ENCODE measurements around the gene GATA3.

The GATA3 gene

GRCh38 chr10:8114741-8115617 is 60.5 kb downstream of the GATA3 start:
- H3K27ac ChIP-seq: no peak overlapping the region
- no peak for TF ChIP-seq CTCF (IDR thresholded peaks at IDR 0.05)
- TF ChIP-seq ZFX (IDR thresholded peaks at IDR 0.05; ENCODE audit: borderline replicate concordance): no peak

GRCh38 chr10:8115618-8115980 is 61.1 kb downstream of the GATA3 start:
- TF ChIP-seq ZFX (IDR thresholded peaks at IDR 0.05; ENCODE audit: borderline replicate concordance) (no peak), CTCF (IDR thresholded peaks at IDR 0.05) (no peak)
- no peak overlapping the region for H3K27ac ChIP-seq

GRCh38 chr10:8116474-8116873 is 62.0 kb downstream of the GATA3 start:
- H3K27ac ChIP-seq: no peak overlapping the region
- TF ChIP-seq ZFX (IDR thresholded peaks at IDR 0.05; ENCODE audit: borderline replicate concordance) (no peak), CTCF (IDR thresholded peaks at IDR 0.05) (no peak)

GRCh38 chr10:8116926-8117493 is 62.5 kb downstream of the GATA3 start:
- TF ChIP-seq ZFX (IDR thresholded peaks at IDR 0.05; ENCODE audit: borderline replicate concordance): no peak
- no peak for TF ChIP-seq CTCF (IDR thresholded peaks at IDR 0.05)
- no peak overlapping the region for H3K27ac ChIP-seq

GRCh38 chr10:8121201-8121890 is 66.9 kb downstream of the GATA3 start:
- H3K27ac ChIP-seq: no peak overlapping the region
- TF ChIP-seq ZFX (IDR thresholded peaks at IDR 0.05; ENCODE audit: borderline replicate concordance): no peak
- TF ChIP-seq CTCF (IDR thresholded peaks at IDR 0.05): no peak

GRCh38 chr10:8122611-8123369 is 68.3 kb downstream of the GATA3 start:
- TF ChIP-seq CTCF (IDR thresholded peaks at IDR 0.05) (no peak), ZFX (IDR thresholded peaks at IDR 0.05; ENCODE audit: borderline replicate concordance) (no peak)
- no peak overlapping the region for H3K27ac ChIP-seq

Measured in 22Rv1 (cell line).